NT2/D1 (cell line): ENCODE data around the gene MAML3.

Source experiments
- DNase-seq: peaks from one replicate; pipeline ENCODE4 v3.0.0-alpha.2; 2011; ENCODE audit warnings: low read depth, low spot score
- H3K27me3 ChIP-seq: 2 replicates; pipeline ENCODE4 v1.6.0; 2011; ENCODE audit warnings: mild to moderate bottlenecking; ENCODE audit not compliant: insufficient read length, insufficient read depth
- H3K36me3 ChIP-seq: 2 replicates; pipeline ENCODE4 v1.6.1; 2011; ENCODE audit warnings: mild to moderate bottlenecking, low read length, mixed read lengths; ENCODE audit not compliant: insufficient read depth, insufficient read length
- H3K4me1 ChIP-seq: 2 replicates; pipeline ENCODE4 v1.5.1; 2011; ENCODE audit not compliant: insufficient read depth, insufficient read length
- H3K4me3 ChIP-seq: 2 replicates; pipeline ENCODE4 v1.5.1; 2011; ENCODE audit warnings: low read depth; ENCODE audit not compliant: insufficient read length
- H3K9ac ChIP-seq: 2 replicates; pipeline ENCODE4 v1.6.0; 2011; ENCODE audit warnings: low read depth; ENCODE audit not compliant: insufficient read length
- H3K9me3 ChIP-seq: 2 replicates; pipeline ENCODE4 v1.5.1; 2011; ENCODE audit warnings: mild to moderate bottlenecking, low read length; ENCODE audit not compliant: insufficient read depth
- SUZ12 ChIP-seq: IDR thresholded peaks from 2 replicates; pipeline ENCODE4 v1.6.1; 2011; ENCODE audit not compliant: insufficient read length, insufficient read depth; ENCODE audit errors: extremely low read depth
- YY1 ChIP-seq: IDR thresholded peaks from 2 replicates; pipeline ENCODE4 v1.6.1; 2011; ENCODE audit not compliant: insufficient read length, insufficient read depth
- ZNF274 ChIP-seq: IDR thresholded peaks from 2 replicates; pipeline ENCODE4 v1.6.1; 2011; ENCODE audit warnings: mild to moderate bottlenecking, low read depth, low read length

The MAML3 gene

DNA sequence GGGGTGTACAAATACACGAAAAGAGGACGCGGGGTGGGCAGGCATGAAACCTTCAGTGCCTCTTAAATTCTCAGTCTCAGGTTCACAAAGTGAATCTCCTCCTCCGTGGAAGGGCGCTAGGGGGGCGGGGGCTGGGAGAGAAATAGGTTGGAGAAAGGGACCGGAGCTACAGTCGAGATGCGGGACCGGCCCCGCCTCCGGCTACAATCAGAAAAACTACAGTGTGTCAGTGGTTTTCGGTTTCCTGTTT lies 3.4 kb downstream of the MAML3 start:
- H3K4me3 ChIP-seq = peak overlapping the region; percentile 71
- DNase-seq = no peak
- H3K9ac ChIP-seq = peak overlapping the region; percentile 76
- H3K9me3 ChIP-seq = no peaks in the 10 kb centered on the region
- peaks cover 17% of the 10 kb centered on the region for H3K27me3 ChIP-seq
- H3K4me1 ChIP-seq = no peaks in the 10 kb centered on the region
- TF ChIP-seq ZNF274 = no peak
- no peak for TF ChIP-seq SUZ12
- no peak for TF ChIP-seq YY1
- no peaks in the 10 kb centered on the region for H3K36me3 ChIP-seq

DNA sequence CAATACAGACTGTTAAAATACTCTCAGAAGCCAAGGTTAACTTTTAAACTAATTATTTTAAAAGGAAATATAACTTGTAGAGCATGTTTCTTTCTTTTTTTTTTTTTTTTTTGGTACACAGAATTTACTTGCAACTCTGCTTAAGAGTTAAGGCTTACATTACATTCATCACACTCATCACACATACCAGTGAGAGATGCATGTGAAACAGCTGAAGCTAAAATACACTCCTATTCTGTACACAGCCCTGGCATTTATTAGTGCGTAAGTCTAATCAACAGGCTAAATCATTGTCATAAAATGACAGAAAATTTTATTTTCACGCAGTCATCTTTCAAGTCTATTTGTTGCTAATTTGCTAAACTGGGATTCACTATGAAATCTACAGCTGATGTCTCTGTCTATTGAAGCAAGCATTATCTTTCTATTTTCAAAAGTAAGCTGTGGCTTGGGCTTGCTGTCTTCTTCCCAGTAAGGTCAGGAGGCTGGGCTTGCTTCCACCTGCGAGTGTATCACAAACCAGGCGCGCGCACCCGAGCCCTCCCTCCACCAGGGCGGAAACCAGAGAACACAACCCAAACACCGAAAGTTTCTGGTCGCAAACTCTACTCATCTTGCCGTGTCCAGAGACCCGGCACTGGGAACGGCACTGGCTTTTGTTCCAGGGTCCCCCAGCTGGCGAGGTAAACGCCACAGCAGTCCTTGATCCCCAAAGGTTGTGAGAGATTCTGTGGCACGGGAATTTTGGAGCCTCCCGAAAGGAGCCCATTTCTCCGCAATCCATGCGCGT lies 3.9 kb downstream of the MAML3 start:
- TF ChIP-seq ZNF274 = no peak
- peaks cover 17% of the 10 kb centered on the region for H3K27me3 ChIP-seq
- no peaks in the 10 kb centered on the region for H3K36me3 ChIP-seq
- H3K9me3 ChIP-seq = no peaks in the 10 kb centered on the region
- H3K9ac ChIP-seq = peak overlapping the region; percentile 76
- H3K4me3 ChIP-seq = peak overlapping the region; percentile 71
- H3K4me1 ChIP-seq = no peaks in the 10 kb centered on the region
- no peak for DNase-seq

DNA sequence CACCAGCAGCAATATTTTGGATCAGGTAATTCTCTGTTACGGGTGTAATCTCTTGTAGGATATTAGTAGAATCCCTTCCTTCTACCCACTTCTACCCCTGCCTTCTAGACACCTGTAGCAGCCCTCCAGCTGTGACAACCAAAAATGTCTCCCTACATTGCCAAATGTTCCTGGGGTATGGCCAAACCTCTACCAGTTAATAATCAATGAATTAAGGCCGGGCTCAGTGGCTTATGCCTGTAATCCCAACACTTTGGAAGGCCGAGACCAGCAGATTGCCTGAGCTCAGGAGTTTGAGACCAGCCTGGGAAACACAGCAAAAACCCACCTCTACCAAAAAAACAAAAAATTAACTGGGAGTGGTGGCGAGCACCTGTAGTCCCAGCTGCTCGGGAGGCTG lies 9.9 kb downstream of the MAML3 start:
- H3K4me1 ChIP-seq = no peaks in the 10 kb centered on the region
- no peaks in the 10 kb centered on the region for H3K27me3 ChIP-seq
- H3K4me3 ChIP-seq = no peak overlapping the region
- no peak overlapping the region for H3K9ac ChIP-seq
- H3K36me3 ChIP-seq = no peaks in the 10 kb centered on the region
- no peaks in the 10 kb centered on the region for H3K9me3 ChIP-seq
- TF ChIP-seq YY1 = no peak
- no peak for TF ChIP-seq ZNF274
- no peak for TF ChIP-seq SUZ12
- no peak for DNase-seq

DNA sequence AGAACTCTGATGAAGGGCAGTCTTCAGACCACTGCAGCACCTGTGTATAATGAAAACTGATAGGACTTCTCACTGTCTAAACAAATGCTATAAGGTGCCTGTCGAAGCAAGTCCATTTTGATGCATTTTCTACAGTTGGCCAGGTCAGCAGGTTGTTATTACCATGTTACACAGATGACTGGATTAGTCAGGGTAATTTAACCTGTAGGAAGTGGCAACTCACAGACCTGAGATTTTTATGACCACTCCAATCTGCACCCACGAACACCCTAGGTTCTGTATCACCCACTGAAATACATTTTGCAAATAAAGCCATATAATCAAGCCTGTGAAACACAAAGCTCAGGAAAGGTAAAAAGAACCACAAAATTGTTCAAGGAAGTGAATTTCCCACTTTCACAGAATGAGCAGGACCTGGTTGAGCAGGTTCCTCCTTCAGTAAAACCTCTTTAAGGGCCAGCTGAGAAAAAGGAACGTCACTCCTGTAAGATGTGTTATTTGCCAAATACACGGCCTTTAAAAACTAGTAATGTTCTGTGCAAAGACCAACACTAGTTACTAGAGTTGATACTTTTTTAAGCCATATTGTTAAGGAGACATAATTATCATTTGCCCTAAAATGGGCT lies 12.7 kb downstream of the MAML3 start:
- Histone ChIP-seq H3K9me3 (no peaks in the 10 kb centered on the region), H3K4me1 (no peaks in the 10 kb centered on the region), H3K9ac (no peak overlapping the region), H3K27me3 (no peaks in the 10 kb centered on the region), H3K36me3 (no peaks in the 10 kb centered on the region), H3K4me3 (no peak overlapping the region)
- TF ChIP-seq SUZ12 = no peak
- TF ChIP-seq ZNF274 = no peak
- no peak for TF ChIP-seq YY1
- DNase-seq = no peak

DNA sequence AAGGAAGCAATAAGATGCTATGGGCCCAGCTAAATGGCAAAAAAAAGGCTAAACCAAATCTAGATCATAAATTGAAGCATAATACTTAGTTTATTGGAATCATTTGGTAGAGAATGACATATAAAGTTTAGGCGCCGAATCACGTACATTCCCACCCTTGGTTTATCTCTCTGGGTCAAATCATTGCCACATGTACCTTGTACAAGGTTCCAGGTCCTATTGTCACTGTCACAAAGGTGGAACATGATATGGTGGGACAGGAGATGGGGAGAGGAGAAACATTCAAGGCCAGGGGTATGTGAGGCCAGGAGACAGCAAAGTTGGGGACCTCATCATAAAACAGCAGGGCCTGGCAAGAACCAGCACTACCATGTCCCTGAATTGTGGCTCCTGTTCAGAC lies 13.4 kb downstream of the MAML3 start:
- Histone ChIP-seq H3K4me1 (no peaks in the 10 kb centered on the region), H3K9me3 (no peaks in the 10 kb centered on the region), H3K27me3 (no peaks in the 10 kb centered on the region), H3K36me3 (no peaks in the 10 kb centered on the region), H3K4me3 (no peak overlapping the region), H3K9ac (no peak overlapping the region)
- no peak for TF ChIP-seq SUZ12
- TF ChIP-seq YY1 = no peak
- no peak for TF ChIP-seq ZNF274
- no peak for DNase-seq

DNA sequence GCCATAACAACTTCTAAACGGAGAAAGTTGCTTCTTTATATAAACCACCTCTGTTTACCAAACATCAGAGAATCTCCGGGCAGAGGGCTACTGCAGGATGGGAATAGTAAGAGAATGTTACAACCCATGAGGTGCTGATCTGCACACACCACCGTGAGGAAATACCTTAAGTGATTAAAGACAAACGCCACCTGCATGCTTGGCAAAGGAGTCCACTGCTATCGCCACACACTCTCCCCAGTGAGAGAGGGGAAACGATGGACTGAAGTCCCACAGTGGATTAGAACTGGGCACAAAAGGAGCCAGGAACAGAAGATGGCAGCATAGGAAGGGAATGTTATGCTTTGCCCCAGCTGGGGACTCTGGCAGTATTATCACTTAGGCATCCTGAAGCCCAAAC lies 15.6 kb downstream of the MAML3 start:
- H3K4me1 ChIP-seq = no peaks in the 10 kb centered on the region
- DNase-seq = no peak
- no peak overlapping the region for H3K4me3 ChIP-seq
- H3K9me3 ChIP-seq = no peaks in the 10 kb centered on the region
- H3K27me3 ChIP-seq = no peaks in the 10 kb centered on the region
- TF ChIP-seq SUZ12 (no peak), ZNF274 (no peak), YY1 (no peak)
- H3K9ac ChIP-seq = no peak overlapping the region
- H3K36me3 ChIP-seq = no peaks in the 10 kb centered on the region

DNA sequence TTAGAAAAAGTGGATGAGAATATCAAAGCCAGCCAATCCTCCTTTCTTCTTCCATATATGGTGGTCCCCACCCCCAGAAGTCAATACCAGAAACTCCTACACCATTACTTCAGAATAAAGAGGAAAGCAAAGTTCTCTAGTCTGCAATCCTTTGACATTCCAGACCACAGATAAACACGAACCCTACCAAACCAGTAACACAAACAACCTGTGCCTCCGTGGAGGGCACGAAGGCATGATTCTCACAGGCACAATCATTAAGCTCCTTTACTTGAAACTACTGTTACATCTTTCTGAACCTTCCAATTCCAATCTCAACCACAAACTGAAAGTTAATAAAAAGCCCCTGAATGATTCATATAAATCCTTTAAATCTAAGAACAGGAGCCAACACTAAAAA lies 16.3 kb downstream of the MAML3 start:
- Histone ChIP-seq H3K36me3 (no peaks in the 10 kb centered on the region), H3K9me3 (no peaks in the 10 kb centered on the region), H3K4me3 (no peak overlapping the region), H3K27me3 (no peaks in the 10 kb centered on the region), H3K4me1 (no peaks in the 10 kb centered on the region), H3K9ac (no peak overlapping the region)
- TF ChIP-seq ZNF274 (no peak), YY1 (no peak), SUZ12 (no peak)
- DNase-seq = no peak

DNA sequence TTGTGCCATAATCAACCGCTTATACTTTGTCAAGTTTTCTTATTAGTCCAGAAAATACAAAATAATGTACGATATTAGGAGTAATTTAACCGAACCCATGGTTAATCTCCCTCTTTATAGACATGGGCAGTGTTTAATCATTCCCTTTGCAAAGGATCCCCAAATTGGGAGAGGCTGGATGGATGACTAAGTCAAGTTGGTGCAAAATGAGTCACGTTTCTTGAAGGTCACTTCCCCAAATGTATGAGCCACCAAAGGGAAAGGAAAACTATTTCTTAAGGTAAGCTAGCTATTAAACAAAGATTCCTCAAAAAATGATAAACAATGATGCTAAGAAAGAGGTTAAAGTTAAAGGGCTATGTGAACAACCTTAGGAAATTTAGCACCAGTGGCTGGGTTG lies 17.5 kb downstream of the MAML3 start:
- DNase-seq = no peak
- no peak for TF ChIP-seq ZNF274
- TF ChIP-seq SUZ12 = no peak
- TF ChIP-seq YY1 = no peak
- Histone ChIP-seq H3K27me3 (no peaks in the 10 kb centered on the region), H3K36me3 (no peaks in the 10 kb centered on the region), H3K4me1 (no peaks in the 10 kb centered on the region), H3K9me3 (no peaks in the 10 kb centered on the region), H3K4me3 (no peak overlapping the region), H3K9ac (no peak overlapping the region)
